Stimulated activated CD8-positive, alpha-beta memory T cell treated with anti-CD3 and anti-CD28 coated beads, Interleukin-15, amount 100 ng/mL, for 24 hours (primary cell): ENCODE measurements around the gene SLC10A2.
"Not testable (repeated sequence)": the region's sequence is repeated elsewhere in the genome, so short reads cannot be mapped to it uniquely, and the experiment has no call there.

Experiments used
- DNase-seq: peaks from one replicate; pipeline ENCODE4 v3.0.0-alpha.2; 2020; ENCODE audit warnings: low read depth

The SLC10A2 gene, protein sequence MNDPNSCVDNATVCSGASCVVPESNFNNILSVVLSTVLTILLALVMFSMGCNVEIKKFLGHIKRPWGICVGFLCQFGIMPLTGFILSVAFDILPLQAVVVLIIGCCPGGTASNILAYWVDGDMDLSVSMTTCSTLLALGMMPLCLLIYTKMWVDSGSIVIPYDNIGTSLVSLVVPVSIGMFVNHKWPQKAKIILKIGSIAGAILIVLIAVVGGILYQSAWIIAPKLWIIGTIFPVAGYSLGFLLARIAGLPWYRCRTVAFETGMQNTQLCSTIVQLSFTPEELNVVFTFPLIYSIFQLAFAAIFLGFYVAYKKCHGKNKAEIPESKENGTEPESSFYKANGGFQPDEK

DNA sequence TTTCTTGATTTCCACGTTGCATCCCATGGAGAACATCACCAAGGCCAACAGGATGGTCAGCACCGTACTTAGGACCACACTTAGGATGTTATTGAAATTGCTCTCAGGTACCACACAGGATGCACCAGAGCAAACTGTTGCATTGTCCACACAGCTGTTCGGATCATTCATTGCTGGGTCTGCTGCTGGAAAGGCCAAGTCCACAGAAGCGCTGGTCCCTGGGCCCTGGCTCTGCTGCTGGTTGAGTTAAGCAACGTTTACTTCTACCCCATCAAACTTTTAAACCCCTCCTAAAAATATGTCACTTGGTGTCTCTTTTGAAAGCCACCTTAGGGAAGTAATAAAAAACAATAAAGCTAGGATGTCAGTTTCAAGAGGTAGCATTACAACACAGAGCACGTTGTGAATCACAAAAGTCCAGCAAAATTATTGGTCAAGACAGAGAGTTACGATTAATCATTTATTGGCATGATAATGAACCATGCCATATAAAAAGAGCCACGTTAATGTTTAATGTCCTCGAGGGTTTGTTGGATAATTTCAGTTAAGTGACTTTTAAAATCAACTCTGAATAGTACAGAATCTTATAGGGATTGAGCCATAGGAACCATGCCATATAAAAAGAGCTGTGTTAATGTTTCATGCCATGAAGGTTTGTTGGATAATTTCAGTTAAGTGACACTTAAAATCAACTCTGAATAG, at the start of gene SLC10A2:
Gene SLC10A2 (minus strand): TSS at position 339 of the 702 bp plus-strand sequence. CDS start 168 bp downstream, at position 171.
- no peak for DNase-seq

DNA sequence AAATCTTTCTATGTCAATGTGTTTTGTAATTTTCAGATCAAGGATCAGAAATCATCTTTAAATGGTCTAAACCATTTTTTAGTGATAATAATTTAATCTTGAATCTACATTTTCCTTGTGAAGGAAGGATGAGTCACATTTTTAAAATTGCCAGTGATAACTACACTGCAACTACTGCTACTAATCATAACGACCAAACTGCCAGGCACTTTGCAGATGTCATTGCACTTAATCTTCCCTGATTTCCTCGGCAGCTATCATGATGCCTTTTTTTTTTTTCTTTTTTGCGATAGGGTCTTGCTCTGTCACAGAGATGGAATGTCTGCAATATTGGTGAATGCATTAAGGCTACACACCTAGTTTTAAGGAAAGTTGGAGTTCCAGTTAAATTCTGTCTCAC, 41.4 kb upstream of the SLC10A2 start:
- DNase-seq = no peak

DNA sequence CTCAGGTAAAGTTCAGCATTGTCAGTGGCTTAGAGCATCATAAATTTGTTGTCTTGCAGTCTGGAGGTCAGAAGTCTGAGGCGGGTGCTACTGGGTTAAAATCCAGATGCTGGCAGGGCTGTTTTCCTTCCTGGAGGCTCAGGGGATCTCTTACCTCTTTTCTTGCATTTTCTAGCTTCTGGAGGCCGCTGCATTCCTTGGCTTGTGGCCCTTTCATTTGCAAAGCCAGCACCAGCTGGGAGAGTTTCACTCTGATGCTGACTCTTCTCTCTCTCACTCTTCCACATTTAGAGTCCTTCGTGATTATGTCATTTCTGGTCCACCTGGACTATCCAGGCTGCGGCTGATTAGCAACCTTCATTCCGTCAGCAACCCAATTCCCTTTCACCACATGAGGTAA, 38.1 kb upstream of the SLC10A2 start:
- DNase-seq = no peak

DNA sequence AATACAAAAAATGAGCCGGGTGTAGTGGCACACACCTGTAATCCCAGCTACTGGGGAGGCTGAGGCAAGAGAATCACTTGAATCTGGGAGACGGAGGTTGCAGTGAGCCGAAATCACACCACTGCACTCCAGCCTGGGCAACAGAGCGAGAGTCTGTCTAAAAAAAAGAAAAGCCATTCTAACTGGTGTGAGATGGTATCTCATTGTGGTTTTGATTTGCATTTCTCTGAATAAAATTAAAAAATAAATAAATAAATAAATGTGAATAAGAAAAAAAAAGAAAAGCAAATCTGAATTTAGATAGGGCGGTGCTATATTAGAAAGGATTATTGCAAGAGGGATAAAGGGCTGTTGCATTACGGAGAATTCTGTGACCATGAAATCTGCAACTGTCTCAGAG, 37.2 kb upstream of the SLC10A2 start:
- not testable (repeated sequence) for DNase-seq

DNA sequence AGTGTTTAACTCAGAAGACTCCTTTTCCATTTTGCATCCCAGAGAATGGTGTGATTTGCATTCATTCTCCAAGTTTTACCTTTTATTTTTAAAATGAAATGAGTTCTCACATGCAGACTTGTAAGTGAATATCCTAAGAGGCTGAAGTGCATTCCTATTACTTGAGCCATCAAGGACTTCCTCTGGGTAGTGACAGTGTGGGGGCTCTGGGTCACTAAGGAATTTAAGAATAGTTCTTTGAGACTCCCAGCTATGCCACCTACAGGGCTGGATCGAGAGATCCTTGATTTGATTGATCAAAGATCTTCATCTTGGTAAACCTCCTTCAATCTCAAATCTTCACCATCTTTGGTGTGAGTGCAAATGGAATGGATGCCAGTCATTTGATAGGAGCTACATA, 36.3 kb upstream of the SLC10A2 start:
- DNase-seq = no peak

DNA sequence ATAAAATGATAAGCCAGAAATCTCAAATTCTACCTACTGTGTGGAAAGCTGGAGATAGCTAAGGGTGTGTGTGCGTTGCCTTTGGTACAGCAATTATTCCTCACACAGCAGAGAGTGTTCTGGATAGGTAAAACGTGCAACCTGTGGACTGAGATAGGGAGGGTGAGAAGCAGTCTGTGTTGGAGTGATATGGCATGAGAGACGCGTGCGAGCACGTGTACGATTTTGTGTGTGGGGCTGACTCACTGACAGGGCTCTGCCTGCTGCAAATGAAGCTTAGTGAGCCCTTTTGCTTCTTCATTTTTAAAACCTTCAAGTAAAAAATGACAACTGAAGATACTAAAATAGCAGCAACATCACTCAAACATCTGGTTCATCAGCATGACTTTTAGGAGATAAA, 35.7 kb upstream of the SLC10A2 start:
- DNase-seq = no peak

DNA sequence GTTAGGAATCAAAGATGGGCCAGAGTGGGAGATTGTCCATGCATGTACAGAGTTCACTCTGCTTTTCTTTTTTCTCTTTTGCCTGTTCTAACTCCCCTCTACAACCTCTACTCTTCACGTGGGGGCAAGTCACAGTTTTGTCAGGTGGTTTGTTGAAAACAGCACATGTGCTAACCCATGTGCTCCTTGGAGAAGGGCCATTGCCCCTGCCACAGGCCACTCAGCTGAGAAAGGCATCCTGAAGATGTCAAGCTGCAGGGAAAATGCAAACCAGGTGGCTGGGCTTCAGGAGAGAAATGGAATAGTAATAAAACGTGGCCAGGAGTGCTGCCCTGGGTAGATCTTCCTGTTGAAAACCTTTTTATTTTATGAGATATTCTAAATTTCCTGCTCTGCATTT, 35.3 kb upstream of the SLC10A2 start:
- DNase-seq = no peak

DNA sequence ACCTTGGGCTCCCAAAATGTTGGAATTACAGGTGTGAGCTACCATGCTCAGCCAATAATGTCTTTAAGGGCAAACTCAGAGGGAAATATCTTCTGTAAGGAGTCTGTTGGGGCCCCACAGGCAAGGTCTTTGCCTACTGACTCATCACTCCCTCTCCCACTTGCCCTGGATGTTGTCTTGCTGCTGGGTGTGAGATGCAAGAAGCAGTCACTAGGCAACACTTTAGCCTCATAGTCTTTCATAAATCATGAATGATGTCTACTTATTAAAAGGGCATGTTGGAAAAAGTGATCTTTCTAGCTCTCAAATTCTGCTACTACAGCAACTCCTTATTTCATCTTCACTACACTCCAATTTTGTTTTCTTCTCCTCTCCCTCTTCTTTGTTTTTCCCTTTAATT, 34.6 kb upstream of the SLC10A2 start:
- DNase-seq = no peak

DNA sequence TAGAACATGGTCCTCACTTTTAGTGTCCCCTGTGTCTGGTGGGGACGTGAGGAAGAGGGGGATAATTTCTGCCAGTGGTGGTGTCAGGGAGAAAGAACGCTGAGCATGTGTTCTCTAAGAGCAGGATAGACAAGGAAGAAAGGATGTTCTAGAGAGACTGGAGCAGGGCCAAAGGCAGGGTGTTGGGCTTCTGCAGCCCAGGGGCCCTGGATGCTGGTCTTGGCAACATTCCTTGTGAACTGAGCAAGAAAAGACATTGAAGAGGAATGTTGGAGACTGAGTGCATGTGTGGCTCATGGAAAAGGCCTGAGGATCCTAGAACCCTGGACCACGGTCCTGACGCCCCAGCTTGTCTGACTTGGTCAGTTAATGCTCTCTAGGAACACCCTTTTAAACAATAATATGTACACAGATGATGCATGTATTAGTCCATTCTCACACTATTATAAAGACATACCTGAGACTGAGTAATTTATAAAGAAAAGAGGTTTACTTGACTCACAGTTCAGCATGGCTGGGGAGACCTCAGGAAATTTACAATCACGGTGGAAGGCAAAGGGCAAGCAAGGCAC, 33.6 kb upstream of the SLC10A2 start:
- no peak for DNase-seq

DNA sequence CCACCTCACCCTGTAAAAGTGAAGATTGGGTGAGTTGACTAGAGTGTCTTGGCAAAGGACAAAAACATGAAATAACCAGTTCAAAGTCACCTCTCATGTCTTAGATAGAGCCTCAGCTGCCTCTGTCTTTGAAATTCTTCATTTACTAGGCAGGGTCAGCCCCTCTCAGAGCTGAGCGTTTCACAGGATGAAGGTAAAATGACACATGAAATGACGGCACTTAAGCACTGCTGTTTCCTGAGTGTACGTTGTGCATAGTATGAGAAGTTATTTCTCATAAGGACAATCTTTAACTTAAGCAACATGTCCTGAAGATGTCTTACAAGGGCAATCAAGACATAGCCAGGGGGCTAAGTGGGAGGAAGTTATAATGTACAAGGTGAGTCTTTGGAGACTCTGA, 32.3 kb upstream of the SLC10A2 start:
- no peak for DNase-seq

DNA sequence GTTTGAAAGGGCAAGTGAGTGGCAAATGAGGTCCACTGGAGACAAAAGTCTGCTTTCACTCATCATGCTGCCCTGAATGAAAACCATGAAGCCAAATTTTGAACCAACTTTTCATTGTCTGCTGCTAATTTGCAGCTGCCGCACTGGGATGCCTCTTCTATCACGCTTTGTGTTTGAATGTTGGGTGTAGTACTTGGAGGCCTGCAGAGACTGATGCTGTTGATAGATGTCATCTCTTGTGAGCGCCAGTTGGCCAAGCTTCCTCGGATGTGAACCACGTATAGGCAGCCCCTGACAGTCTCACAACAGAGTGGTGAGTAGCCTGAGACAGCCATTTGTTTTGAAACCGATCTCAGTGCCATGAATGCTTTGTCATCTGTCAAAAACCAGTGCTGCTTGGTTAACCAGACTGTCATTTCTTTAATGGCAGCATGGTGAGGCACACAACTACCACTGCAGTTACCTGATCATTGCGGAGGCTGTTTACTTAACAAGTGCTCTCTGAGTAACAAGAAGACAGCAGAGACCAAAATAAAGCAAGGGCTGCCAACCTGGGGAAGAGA, 31.2 kb upstream of the SLC10A2 start:
- no peak for DNase-seq

DNA sequence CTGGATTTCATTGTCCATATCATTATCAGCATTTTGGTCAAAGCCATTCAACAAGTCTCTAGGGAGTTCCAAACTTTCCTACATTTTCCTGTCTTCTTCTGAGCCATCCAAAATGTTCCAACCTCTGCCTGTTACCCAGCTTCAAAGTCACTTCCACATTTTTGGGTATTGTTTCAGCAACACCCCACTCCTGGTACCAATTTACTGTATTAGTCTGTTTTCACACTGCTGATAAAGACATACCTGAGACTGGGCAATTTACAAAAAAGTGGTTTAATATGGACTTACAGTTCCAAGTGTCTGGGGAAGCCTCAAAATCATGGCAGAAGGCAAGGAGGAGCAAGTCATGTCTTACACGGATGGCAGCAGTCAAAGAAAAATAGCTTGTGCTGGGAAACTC, 27.4 kb upstream of the SLC10A2 start:
- not testable (repeated sequence) for DNase-seq

DNA sequence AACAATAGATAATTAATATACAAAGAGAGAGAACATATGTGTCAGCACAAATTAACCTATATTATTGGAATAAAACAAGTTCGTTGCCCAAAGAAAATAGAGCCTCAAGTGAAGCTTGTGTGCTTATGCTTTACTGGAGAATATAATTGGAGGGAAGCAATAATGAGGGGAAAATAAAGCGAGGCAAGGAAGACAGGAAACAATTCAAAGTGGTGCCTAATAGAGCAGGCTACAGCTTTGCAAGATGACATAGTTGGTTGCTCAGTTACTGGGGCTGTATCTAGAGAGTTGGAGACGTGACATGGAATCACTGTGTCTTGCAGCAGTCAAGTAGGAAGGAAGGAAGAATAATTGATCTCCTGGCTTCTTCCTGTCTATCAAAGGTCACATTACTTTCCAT, 21.1 kb upstream of the SLC10A2 start:
- DNase-seq = no peak

DNA sequence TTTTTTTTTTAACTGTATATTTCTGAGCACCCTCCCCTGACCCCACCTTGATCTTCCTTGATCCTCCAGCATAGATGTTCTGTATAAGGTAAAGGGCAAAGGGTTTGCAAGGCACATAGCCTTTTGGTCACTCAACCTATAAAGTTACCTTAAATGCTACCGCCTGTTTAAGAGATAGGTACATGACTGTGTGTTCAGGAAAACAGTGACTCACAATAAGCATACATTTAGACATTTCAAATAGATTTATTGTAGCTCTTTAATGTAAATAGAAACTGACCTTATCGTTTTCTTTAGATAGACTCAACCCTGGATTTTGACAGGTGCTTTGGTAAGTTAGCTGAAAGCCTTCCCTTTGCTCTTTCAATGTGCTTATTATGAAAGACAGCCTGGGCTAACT, 15.2 kb upstream of the SLC10A2 start:
- no peak for DNase-seq

DNA sequence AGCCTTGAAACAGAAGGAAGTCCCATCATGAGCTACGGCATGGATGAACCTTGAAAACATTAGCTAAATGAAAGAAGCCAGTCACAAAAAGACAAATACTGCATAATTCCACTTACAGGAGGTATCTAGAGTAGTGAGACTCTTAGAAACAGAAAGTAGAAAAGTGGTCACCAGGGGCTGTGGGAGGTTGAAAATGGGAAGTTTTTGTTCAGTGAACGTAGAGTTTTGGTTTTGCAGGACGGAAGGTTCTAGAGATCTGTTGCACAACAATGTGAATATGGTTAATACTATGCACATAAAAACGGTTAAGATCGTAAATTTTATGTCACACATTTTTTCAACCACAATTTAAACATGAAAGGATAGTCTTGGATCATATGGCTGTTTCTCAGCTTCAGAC, 11.9 kb upstream of the SLC10A2 start:
- no peak for DNase-seq

DNA sequence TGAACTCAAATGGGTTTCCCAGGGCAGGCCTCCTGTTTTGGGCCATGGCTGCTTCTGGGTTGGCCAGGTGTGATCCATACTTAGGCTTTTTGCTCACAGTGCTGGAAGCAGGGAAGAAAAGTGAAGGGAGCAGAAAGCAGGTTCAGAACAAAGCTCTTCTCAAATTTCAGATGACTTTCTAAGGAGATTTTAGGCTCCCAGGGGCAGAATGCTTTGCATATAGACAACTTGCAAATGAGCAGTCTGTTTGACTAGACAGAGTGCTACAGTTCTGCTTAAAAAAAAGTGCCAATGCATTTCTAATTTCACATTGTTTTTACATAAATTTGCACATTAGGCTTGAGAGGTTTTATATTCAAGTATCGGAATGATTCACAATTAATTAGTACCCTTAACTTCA, 2.6 kb upstream of the SLC10A2 start:
- DNase-seq = no peak

DNA sequence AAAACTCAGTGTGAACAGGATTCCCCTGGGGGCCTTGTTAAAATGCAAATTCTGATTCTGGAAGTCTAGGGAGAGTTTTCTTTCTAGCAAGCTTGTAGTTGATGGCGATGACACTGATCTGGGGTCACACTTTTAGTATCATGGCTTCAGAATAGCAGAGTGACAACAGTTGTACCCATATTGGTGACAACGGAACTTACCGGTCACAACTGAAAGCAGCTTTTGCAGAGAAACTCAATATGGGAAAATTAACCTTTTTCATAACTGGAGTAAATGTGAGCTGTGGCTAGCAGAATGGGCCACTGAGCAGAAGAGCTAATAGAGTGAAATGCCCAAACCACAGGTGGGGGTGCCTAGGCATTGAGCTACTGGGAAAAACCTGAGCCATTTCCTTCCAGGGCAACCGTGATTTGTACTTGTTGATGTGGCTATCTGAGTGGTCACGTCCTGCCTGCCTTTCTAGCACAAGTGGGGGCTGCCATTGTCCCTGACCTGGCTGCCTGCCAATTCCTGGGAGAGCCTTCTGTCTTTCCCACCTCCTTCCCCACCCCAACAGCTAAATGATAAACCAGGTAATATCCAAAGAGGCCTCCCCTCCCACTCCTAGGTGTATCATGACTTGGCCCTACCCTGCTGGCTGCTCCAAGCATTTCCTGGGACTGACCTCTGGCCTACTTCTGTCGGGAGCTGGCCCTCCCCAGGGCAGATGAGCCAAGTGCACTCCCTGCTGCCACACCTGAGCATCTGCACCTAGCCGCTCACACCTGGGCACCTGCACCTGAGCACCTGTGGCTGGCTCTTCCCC, 1.7 kb upstream of the SLC10A2 start:
- DNase-seq = no peak

DNA sequence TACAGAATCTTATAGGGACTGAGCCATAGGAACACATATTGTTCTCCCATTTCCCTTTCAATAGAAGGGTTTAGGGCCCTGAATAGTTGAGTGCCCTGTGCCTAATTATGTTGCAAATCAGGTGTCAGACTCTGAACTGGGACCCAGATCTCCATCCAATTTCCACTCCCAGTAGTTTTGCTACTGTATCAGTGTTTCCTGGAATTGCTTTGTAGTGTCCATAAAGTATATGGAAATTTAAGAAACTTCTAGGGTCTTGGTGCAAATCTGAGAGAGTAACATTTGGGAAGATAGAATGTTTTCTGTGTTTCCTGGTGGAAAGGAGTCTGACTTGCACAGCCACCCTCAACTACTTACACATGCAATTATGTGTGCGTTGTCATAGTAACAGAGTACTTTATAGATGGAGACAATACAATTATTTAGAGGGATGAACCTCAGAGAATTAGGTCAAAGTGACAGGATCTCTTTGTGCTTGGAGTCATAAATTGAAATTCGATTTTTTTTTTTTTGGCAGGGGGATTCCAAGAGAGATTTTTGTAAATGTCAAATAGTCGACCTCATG, 646 bp upstream of the SLC10A2 start:
- DNase-seq = no peak

DNA sequence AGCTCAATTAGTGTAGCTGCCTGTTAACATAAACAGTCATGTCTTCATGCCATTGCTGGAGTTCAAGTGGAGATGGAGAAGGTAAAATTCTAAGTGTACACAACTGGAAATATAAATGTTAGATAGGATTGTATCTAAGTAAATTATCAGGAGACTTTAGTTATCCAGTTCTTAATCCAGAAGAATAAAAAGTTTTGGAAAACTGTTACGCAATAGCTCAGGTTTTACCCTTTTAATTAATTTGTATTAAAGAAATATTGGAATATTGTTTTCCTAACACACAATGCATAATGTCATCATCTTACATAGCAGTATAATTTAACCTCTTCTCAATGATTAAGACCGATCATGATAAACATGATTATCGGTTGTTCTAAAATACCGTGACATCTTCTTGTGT, 2.8 kb downstream of the SLC10A2 start:
- DNase-seq = no peak

DNA sequence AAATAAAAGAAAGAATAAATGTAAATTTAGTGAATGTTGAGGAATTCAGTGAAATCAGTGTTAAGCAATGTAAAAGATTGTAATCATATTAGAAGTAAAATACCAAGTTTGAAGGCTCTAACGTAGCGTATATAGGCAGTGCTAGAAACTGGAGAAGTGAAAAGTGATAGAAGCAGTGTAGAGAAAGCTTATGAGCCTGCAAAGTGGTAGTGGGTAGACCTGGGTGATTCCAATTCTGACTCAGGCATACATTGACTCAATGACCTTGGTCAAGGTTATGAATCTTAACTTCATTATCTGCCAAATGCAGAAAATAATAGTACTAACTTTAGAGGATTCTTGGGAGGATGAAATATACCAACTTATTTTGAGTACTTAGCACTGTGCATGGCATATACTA, 4.1 kb downstream of the SLC10A2 start:
- no peak for DNase-seq

DNA sequence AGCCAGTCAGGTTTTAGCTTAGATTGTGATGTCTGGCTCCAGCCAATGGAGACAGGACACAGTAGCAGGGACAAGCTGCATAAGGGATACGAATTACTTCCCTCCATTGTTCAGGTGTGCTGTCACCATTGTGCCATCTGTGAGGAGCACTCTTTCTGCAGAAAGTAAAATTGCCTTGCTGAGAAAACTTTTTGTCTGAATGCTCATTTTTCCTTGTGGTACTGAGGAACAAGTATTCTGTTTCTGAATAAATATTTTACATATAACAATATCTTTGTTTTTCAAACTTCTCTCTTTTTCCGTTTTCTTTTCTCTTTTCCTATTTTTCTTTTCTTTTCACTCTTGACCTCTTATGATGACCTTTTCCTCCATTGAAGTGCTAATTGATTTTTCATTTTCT, 10.2 kb downstream of the SLC10A2 start:
- no peak for DNase-seq

DNA sequence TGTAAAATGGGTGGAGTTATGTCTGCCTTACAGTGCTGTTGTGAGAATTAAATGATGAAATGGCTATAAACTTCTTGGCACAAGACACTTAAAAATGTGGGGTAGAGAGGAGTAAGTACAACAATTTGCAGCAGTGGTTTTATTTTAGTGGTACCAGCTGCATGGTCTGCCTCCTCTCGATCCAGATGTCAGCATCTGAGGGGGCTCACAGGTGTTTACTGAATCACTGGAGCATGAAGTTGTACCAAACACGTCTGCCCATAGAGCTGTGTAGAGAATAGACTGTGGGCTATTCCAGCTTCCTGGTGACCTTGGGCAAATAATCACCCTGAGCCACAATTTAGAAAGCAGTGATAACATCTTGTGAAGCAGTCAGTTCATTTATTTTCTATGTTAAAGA, 11.1 kb downstream of the SLC10A2 start:
- no peak for DNase-seq
